ENCODE results near the gene CHRNB2. TPM values are rescaled to one million over a fixed set of nuclear protein-coding genes. Genes with fewer than 3 reads are reported as not detected.

CHRNB2 gene
- total and polyA plus RNA-seq, 2 of the 8 experiments (the other 6 are each of a cell fraction or from before 2014, with no cell fraction given) = 3.1 to 4.1 TPM

- TF ChIP-seq ATF2 (IDR thresholded peaks at IDR 0.05; ENCODE audit: low read length) = no peak
- TF ChIP-seq EP300 (IDR thresholded peaks at IDR 0.05; ENCODE audit: borderline replicate concordance in 1 of 2, low read depth in 2 of 2, low read length in 2 of 2) = no peak
- no peak for TF ChIP-seq BACH1 (IDR thresholded peaks at IDR 0.05; ENCODE audit: low read length)
Measured at GRCh38 chr1:154619181-154619948, 51.8 kb downstream of the CHRNB2 start (continued).

All from H1 (cell line).